KMS-11 (cell line): ENCODE measurements around the gene YKT6.

Source experiments
- H2AFZ ChIP-seq: fragments of 200-600 bp; sonication (generic); 2 replicates; pipeline ENCODE4 v1.6.1; 2016; ENCODE audit warnings: antibody characterized with exemption, mixed run types, low read depth
- H3K27ac ChIP-seq: fragments of 200-600 bp; sonication (generic); 2 replicates; pipeline ENCODE4 v1.6.1; 2016; ENCODE audit warnings: mild to moderate bottlenecking, mixed run types
- H3K27me3 ChIP-seq: fragments of 200-600 bp; sonication (generic); 2 replicates; pipeline ENCODE4 v1.6.1; 2017; ENCODE audit warnings: mild to moderate bottlenecking, low read depth, mixed run types, moderate library complexity; ENCODE audit not compliant: insufficient read depth
- H3K36me3 ChIP-seq: fragments of 200-600 bp; sonication (generic); 2 replicates; pipeline ENCODE4 v1.6.1; 2017; ENCODE audit warnings: mild to moderate bottlenecking, mixed run types; ENCODE audit not compliant: insufficient read depth
- H3K4me1 ChIP-seq: fragments of 200-600 bp; sonication (generic); 2 replicates; pipeline ENCODE4 v1.6.1; 2016; ENCODE audit warnings: mild to moderate bottlenecking, low read depth, mixed run types; ENCODE audit not compliant: poor library complexity, severe bottlenecking
- H3K4me2 ChIP-seq: fragments of 200-600 bp; sonication (generic); 2 replicates; pipeline ENCODE4 v1.7.0; 2016; ENCODE audit warnings: mild to moderate bottlenecking, mixed run types
- H3K4me3 ChIP-seq: fragments of 200-600 bp; sonication (generic); IDR thresholded peaks from 2 replicates; pipeline ENCODE4 v1.6.1; 2017; ENCODE audit warnings: low read depth, low read length, mixed read lengths; ENCODE audit not compliant: insufficient read depth
- H3K79me2 ChIP-seq: fragments of 200-600 bp; sonication (generic); 2 replicates; pipeline ENCODE4 v1.6.1; 2016; ENCODE audit warnings: low read depth, mixed run types; ENCODE audit not compliant: insufficient read depth
- H3K9ac ChIP-seq: fragments of 200-600 bp; sonication (generic); 2 replicates; pipeline ENCODE4 v1.6.1; 2016; ENCODE audit warnings: mild to moderate bottlenecking, mixed run types
- H4K20me1 ChIP-seq: fragments of 200-600 bp; sonication (generic); 2 replicates; pipeline ENCODE4 v1.6.1; 2016; ENCODE audit warnings: mild to moderate bottlenecking, mixed run types; ENCODE audit not compliant: insufficient read depth
- TF ChIP-seq, protein P1 (sequence below): fragments of 200-600 bp; sonication (generic); conservative IDR thresholded peaks from 2 replicates; pipeline ENCODE4 v1.6.1; 2017; ENCODE audit warnings: low read depth, mild to moderate bottlenecking, antibody characterized with exemption, low read length, moderate library complexity, mixed read lengths

Gene YKT6

DNA sequence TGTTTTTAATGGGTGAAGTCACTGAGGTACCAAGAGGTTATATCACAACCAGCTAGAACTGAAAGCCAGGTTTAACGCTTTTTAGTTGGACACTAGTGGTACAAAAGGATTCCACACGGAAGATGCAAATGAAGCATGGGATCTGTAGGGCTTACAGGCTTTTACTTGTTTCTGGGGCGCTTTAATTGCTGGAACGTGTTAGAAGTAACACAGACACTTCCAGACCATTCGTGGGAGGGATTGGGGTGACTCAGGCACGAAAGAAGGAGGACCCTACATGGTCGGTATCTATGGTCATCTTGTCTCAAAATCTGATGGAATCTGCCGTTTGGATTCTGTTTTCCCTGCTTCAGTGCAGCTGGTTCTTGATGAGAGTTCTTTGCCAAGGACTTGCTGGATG, 1.0 kb downstream of the YKT6 start:
- TF ChIP-seq, protein P1, sequence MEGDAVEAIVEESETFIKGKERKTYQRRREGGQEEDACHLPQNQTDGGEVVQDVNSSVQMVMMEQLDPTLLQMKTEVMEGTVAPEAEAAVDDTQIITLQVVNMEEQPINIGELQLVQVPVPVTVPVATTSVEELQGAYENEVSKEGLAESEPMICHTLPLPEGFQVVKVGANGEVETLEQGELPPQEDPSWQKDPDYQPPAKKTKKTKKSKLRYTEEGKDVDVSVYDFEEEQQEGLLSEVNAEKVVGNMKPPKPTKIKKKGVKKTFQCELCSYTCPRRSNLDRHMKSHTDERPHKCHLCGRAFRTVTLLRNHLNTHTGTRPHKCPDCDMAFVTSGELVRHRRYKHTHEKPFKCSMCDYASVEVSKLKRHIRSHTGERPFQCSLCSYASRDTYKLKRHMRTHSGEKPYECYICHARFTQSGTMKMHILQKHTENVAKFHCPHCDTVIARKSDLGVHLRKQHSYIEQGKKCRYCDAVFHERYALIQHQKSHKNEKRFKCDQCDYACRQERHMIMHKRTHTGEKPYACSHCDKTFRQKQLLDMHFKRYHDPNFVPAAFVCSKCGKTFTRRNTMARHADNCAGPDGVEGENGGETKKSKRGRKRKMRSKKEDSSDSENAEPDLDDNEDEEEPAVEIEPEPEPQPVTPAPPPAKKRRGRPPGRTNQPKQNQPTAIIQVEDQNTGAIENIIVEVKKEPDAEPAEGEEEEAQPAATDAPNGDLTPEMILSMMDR: no peak
- peaks cover 27% of the 10 kb centered on the region for H3K79me2 ChIP-seq
- H2AFZ ChIP-seq: no peak overlapping the region

DNA sequence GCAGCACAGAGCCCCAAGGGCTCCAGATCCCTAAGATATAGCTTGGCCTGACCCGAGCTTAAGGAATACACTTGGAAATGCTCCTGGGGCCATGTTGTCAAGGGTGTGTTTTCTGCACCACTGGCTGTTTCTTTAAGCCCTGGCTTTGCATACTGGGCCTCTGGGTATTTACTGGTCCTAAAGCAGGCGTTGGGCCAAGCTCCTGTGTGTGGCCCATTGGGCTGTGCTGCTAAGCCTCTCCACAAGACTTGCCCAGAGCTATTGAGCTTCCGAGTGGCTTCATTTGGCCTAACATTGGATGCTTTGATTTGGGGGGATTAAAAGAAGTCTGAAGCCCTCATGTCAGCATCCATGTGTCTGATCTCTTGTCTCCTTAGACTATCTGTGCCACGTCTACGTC, 5.2 kb downstream of the YKT6 start:
- Histone ChIP-seq H4K20me1 (no peaks in the 10 kb centered on the region), H3K36me3 (peaks cover 7% of the 10 kb centered on the region; the same call in 1 of the 2 replicates), H3K4me3 (no peak overlapping the region)

More for the DNA sequence above, 1.0 kb downstream of the YKT6 start:
- peak overlapping the region; percentile 69 for H3K4me2 ChIP-seq
- H4K20me1 ChIP-seq: no peaks in the 10 kb centered on the region
- H3K4me3 ChIP-seq: no peak overlapping the region
- H3K36me3 ChIP-seq: no peaks in the 10 kb centered on the region; the same call in 1 of the 2 replicates
- peak overlapping the region; percentile 63; the same call in 1 of the 2 replicates for H3K9ac ChIP-seq
- peaks cover 9% of the 10 kb centered on the region for H3K4me1 ChIP-seq
- no peaks in the 10 kb centered on the region for H3K27me3 ChIP-seq
- H3K27ac ChIP-seq: no peak overlapping the region

DNA sequence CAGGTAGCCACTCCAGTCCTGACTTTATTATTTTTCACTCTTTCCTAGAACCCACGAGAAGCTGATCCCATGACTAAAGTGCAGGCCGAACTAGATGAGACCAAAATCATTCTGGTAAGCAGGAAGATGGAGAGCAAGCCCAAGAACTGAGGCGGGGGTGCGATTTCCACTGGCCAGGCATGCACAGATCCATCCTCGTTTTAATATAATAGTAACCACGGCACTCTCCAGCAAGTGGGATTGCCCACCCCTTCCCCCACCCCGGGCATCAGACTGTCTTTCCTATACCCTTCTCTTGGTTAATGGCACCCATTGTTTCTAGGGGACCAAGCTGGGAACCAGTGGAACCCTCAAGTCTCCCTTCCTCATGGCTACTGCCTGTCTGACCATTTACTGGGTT, 7.3 kb downstream of the YKT6 start:
- peaks cover 8% of the 10 kb centered on the region for H3K4me1 ChIP-seq
- peaks cover 7% of the 10 kb centered on the region; the same call in 1 of the 2 replicates for H3K36me3 ChIP-seq
- H3K27me3 ChIP-seq: no peaks in the 10 kb centered on the region
- H2AFZ ChIP-seq: no peak overlapping the region
- H3K27ac ChIP-seq: no peak overlapping the region
- TF ChIP-seq, protein P1: no peak
- H4K20me1 ChIP-seq: no peaks in the 10 kb centered on the region
- H3K4me2 ChIP-seq: no peak overlapping the region
- H3K4me3 ChIP-seq: no peak overlapping the region
- H3K79me2 ChIP-seq: peaks cover 6% of the 10 kb centered on the region
- no peak overlapping the region for H3K9ac ChIP-seq

More for the DNA sequence above, 5.2 kb downstream of the YKT6 start:
- H2AFZ ChIP-seq: no peak overlapping the region
- H3K79me2 ChIP-seq: peaks cover 27% of the 10 kb centered on the region
- H3K27ac ChIP-seq: no peak overlapping the region
- H3K4me2 ChIP-seq: no peak overlapping the region
- H3K27me3 ChIP-seq: no peaks in the 10 kb centered on the region
- no peak overlapping the region for H3K9ac ChIP-seq
- H3K4me1 ChIP-seq: peaks cover 17% of the 10 kb centered on the region
- TF ChIP-seq, protein P1: no peak

DNA sequence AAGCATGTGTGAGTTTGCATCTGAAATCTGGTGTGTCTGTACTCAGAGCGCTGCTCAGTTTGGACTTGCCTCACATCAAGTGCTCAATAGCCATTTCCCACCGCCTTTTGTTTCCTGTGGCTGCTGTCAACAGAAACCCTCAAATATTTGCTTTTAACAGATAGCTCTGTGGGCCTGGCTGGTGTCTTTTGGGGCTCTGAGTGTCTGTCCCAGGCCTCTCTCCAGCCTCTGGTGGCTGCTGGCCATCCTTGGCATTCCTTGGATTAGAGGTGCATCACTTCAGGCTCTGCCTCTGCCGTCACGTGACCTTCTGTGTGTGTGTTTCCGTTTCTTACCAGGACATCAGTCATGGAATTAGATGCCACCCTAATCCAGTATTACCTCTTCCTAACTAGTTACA, 9.3 kb downstream of the YKT6 start:
- H3K79me2 ChIP-seq: no peaks in the 10 kb centered on the region
- H3K4me1 ChIP-seq: peaks cover 8% of the 10 kb centered on the region
- no peaks in the 10 kb centered on the region for H4K20me1 ChIP-seq
- H3K4me3 ChIP-seq: no peak overlapping the region
- no peak overlapping the region for H3K4me2 ChIP-seq
- no peak overlapping the region for H2AFZ ChIP-seq
- H3K9ac ChIP-seq: no peak overlapping the region
- peaks cover 7% of the 10 kb centered on the region; the same call in 1 of the 2 replicates for H3K36me3 ChIP-seq
- no peaks in the 10 kb centered on the region for H3K27me3 ChIP-seq
- H3K27ac ChIP-seq: no peak overlapping the region
- TF ChIP-seq, protein P1: no peak
